GM21529 (cell line): Measurements from ENCODE around the gene RET.

Source experiments
- ATAC-seq: cut with Tn5 transposase; IDR thresholded peaks from one replicate; pipeline ENCODE4 v1.9.1; 2021; ENCODE audit not compliant: unreplicated experiment

Gene RET

DNA sequence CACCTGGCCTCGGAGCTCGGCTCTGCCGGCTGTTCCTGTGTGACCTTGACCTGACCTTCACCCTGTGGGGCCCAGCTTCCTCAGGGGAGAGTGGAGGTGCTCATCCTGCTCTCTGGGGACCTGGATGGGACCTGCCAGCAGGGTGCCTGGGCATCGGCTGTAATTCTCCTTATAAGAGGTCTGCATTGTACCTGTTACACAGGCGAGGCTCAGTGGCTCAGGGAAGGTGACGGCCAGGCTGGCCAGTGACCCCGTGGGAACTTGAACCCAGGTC lies 29.0 kb downstream of the RET start:
- ATAC-seq: no peak

DNA sequence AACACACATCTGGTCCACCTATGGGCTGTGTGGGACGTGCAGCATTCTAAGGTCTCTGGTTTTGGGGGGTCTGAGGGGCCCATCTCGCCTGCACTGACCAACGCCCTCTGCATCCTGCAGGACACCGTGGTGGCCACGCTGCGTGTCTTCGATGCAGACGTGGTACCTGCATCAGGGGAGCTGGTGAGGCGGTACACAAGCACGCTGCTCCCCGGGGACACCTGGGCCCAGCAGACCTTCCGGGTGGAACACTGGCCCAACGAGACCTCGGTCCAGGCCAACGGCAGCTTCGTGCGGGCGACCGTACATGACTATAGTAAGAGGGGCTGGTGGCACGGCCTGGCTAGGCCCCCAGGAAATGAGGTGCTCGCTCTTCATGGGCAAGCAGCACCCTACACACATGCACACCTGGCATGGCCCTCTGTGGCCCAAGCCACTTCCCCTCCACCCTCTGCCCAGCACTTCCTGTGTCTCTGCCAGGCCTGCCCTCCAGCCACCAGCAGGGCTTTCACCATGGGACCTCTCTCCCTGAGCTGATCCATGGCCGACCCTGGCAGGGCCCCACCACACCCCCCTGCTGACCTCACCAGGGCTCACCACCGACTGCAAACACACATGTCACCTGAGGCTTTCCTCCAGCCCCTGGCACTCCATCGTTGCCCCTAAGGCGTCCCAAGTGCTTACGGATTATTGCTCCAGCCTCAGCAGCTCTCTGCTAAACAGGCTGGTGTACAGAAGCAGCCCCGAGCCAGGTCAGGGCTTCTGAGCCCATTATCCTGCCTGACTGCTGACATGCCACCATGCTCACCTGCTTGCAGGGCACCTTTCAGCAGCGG lies 29.6 kb downstream of the RET start:
- no peak for ATAC-seq

DNA sequence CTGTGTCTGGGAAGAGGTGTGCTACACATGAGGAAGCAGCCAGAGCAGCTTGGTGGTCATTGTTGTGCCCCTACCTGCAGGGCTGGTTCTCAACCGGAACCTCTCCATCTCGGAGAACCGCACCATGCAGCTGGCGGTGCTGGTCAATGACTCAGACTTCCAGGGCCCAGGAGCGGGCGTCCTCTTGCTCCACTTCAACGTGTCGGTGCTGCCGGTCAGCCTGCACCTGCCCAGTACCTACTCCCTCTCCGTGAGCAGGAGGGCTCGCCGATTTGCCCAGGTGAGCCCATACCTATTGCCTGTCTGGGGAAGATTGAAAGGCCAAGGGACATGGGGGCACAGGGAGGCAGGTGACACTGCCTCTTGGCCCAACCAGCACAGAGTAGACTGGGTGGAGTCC lies 32.1 kb downstream of the RET start:
- ATAC-seq: no peak

DNA sequence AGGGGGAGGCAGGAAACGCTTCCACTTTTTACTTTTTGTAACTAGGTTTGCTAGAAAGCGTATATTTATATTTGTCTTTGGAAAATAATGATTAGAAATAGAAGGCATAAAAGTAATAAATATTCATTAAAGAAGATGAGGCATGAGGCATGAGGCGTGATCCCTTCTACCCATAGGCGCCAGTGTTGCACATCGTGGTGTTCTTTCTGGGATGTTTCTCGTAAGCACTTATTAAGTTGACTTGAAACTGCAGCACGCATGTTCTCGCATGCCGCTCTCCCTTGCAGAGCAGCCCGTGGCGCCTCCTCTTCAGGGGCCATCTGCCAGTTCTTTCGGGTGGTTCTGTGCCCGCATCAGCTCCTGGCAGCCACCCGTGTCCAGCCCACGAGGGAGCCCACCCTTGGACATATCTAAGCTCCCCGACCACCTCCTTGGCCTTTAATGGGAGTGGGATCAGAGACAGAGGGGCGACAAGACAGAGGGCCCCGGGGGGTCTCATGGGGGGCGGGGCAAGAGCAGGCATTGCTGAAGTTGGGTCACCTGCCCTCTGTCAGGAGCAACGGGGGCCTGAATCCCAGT lies 32.9 kb downstream of the RET start:
- no peak for ATAC-seq

GRCh38 chr10:43110338-43111071 lies 33.6 kb downstream of the RET start:
- ATAC-seq: peak; percentile 71

- no peak for ATAC-seq
Measured at GRCh38 chr10:43111101-43111500, 34.2 kb downstream of the RET start.

GRCh38 chr10:43111921-43112607 lies 35.2 kb downstream of the RET start:
- no peak for ATAC-seq

- ATAC-seq: no peak
Measured at GRCh38 chr10:43112608-43112961, 35.7 kb downstream of the RET start.

DNA sequence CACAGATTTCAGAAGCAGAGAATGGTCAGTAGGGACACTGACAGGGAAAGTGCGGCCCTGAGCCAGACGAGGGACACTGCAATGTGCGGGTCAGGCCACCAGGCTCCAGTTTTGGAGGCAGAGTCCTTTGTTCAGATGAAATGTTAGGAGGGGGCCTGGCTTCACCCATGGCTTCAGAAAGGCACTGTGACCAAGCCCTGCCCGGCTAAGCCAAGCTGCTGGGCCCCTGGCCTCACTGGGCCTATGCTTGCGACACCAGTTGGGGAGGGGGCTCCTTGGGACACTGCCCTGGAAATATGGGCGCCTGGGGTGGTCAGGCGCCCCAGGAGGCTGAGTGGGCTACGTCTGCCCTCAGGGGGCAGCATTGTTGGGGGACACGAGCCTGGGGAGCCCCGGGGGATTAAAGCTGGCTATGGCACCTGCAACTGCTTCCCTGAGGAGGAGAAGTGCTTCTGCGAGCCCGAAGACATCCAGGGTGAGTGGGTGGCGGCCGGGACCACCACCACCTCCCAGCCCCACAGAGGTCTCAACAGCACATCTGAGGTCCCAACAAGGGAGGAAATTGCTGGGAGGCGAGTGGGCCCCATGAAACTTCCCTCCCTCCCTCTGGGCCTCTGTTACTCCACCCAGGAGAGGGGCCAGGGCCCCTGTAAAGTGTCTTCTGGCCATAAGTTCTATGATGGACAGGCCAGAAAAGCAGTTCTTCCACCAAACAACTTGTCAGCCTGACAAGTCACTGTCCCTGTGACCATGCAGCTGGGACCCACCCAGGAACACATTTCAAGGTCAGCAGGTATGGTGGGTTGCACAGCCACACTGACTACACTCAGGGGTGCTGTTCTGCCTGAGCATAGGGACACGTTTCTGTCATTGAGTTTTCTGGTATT lies 36.6 kb downstream of the RET start:
- ATAC-seq: no peak

GRCh38 chr10:43114088-43114742 lies 37.3 kb downstream of the RET start:
- ATAC-seq: no peak

GRCh38 chr10:43114743-43115611 lies 38.1 kb downstream of the RET start:
- no peak for ATAC-seq

GRCh38 chr10:43115881-43116595 lies 39.2 kb downstream of the RET start:
- ATAC-seq: no peak

GRCh38 chr10:43116596-43116995 lies 39.7 kb downstream of the RET start:
- no peak for ATAC-seq

- ATAC-seq: no peak
Measured at GRCh38 chr10:43117031-43117776, 40.3 kb downstream of the RET start.

DNA sequence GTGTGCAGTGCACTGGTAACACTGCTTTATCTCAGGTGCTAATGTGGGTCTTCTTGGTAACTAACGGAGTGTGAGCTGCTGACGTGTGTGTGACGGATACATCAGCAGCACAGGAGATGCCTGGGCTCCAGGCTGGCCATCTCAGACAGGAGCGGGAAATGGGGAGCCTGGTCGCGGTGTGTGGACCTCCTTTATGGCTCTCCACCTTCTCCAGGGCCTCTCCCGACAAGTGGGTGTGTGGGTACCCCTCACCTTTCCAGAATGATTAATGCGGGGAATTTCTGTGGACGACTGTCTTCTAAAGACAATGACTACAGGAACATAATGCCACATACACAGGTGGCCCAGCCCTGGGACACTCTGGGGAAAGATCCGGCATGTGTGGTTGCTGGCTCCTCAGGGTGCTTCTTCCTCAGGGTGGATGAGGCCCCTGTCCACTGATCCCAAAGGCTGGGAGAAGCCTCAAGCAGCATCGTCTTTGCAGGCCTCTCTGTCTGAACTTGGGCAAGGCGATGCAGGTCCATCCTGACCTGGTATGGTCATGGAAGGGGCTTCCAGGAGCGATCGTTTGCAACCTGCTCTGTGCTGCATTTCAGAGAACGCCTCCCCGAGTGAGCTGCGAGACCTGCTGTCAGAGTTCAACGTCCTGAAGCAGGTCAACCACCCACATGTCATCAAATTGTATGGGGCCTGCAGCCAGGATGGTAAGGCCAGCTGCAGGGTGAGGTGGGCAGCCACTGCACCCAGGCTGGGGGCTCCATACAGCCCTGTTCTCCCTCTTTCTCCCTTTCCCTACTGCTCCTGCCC lies 41.1 kb downstream of the RET start:
- ATAC-seq: no peak

DNA sequence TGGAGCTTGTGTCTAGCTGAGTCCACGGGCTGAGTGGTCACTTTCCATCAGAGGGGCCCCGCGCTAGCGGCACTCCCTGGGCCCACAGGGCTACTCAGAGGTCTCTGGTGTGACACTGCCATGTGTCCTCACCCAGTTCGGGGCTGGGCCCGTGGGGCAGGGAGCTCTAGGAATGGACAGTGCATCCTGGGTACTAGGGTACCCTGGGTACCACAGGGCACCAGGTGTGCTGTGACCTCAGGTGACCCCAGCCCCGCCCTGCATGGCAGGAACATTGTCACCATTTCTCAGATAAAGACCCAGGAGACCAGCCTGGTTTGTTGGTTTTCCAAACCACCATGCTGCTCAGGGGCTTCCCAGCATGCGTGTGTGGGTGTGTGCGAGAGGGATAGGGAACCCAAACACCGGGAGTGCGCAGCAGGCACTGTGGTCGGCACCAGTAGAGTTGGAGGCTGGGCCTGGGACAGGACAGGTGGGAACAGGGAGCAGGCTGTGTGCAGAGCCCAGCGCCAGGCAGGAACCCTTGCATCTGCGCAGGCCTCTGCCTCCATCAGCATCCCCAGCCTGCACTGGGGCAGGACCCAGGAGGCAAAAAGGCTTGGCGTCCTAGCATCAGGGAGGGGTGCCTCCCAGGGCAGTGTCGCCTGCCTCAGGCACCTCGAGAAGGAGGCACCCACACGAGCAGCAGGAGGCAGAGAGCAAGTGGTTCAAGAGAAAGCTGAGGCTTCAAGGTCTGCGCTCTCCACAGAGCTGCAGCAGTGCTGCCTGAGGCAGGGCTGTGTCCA lies 42.0 kb downstream of the RET start:
- no peak for ATAC-seq
